H1 (cell line): ENCODE results near the gene CPXM2. TPM values are rescaled to one million over a fixed set of nuclear protein-coding genes. Genes with fewer than 3 reads are reported as not detected.

Experiments used
- CTCF ChIA-PET: fragments of 300-600 bp; sonication (Branson Sonifier 250); formaldehyde crosslinking; loops from one replicate; lab custom pipeline; 2021; ENCODE audit not compliant: partially characterized antibody; lab: Charles Lee
- POLR2A ChIA-PET: fragments of 300-600 bp; sonication (Branson Sonifier 250); formaldehyde crosslinking; loops from one replicate; lab custom pipeline; 2021; ENCODE audit warnings: inconsistent platforms; ENCODE audit not compliant: partially characterized antibody; lab: Charles Lee
- DNase-seq, 2 experiments: peaks; one replicate each; pipeline versions ENCODE4 v3.0.0 to v3.0.0-alpha.2; 2010 to 2022; ENCODE audit warnings: low spot score in 2 of 2, low read depth in 1 of 2, mixed read lengths in 1 of 2
- FAIRE-seq: peaks from 2 replicates; lab custom pipeline; 2011; peaks lifted over from hg19 to GRCh38; lab: Jason Lieb, UNC
- H2AFZ ChIP-seq: 2 replicates; pipeline ENCODE4 v1.8.1; 2012; ENCODE audit warnings: low read length, inconsistent platforms
- H2AK5ac ChIP-seq: 2 replicates; pipeline ENCODE4 v1.6.1; 2013; ENCODE audit warnings: low read depth, low read length
- H2BK120ac ChIP-seq: replicated peaks from 2 replicates; pipeline ENCODE3; 2013; ENCODE audit warnings: low read depth, low read length, inconsistent platforms
- H2BK12ac ChIP-seq: 2 replicates; pipeline ENCODE4 v1.6.1; 2013; ENCODE audit warnings: low read depth, low read length
- H2BK15ac ChIP-seq: 2 replicates; pipeline ENCODE4 v1.6.1; 2013; ENCODE audit warnings: low read length
- H2BK20ac ChIP-seq: 2 replicates; pipeline ENCODE4 v1.6.1; 2013; ENCODE audit warnings: low read length
- H2BK5ac ChIP-seq: 2 replicates; pipeline ENCODE4 v1.6.1; 2013; ENCODE audit warnings: low read depth, low read length
- H3K14ac ChIP-seq: 2 replicates; pipeline ENCODE4 v1.6.1; 2013; ENCODE audit warnings: inconsistent platforms; ENCODE audit not compliant: insufficient read length
- H3K18ac ChIP-seq: 2 replicates; pipeline ENCODE4 v1.6.1; 2013; ENCODE audit warnings: low read length; ENCODE audit errors: extremely low read depth
- H3K23ac ChIP-seq: 2 replicates; pipeline ENCODE4 v1.6.1; 2013; ENCODE audit warnings: inconsistent platforms; ENCODE audit not compliant: insufficient read length
- H3K23me2 ChIP-seq: 2 replicates; pipeline ENCODE4 v1.6.1; 2013; ENCODE audit warnings: low read depth, low read length
- H3K27ac ChIP-seq: 2 replicates; pipeline ENCODE4 v1.6.1; 2011; ENCODE audit warnings: low read depth, low read length, inconsistent platforms
- H3K27me3 ChIP-seq, 4 experiments: replicated peaks in 1 of 4; 1 replicate in 1 of 4; 2 replicates in 3 of 4; pipeline versions ENCODE4 v1.6.1 to v1.8.1; 2011 to 2013; ENCODE audit warnings: low read length in 3 of 4, mild to moderate bottlenecking in 3 of 4, inconsistent platforms in 2 of 4, mixed read lengths in 2 of 4, moderate library complexity in 1 of 4; ENCODE audit not compliant: control insufficient read depth in 3 of 4, insufficient read depth in 3 of 4; ENCODE audit errors: extremely low read depth in 1 of 4
- H3K36me3 ChIP-seq, 4 experiments: 2 replicates each; pipeline versions ENCODE4 v1.6.1 to v1.8.1; 2011 to 2013; ENCODE audit warnings: mild to moderate bottlenecking in 4 of 4, low read length in 3 of 4, moderate library complexity in 2 of 4, control low read depth in 1 of 4, inconsistent platforms in 1 of 4; ENCODE audit not compliant: insufficient read depth in 4 of 4, control insufficient read depth in 2 of 4
- H3K4ac ChIP-seq: replicated peaks from 2 replicates; pipeline ENCODE3; 2013; ENCODE audit warnings: low read length, low read depth, mixed read lengths, inconsistent platforms; ENCODE audit not compliant: insufficient read length
- H3K4me1 ChIP-seq, 4 experiments: replicated peaks in 1 of 4; 1 replicate in 1 of 4; 2 replicates in 3 of 4; pipeline versions ENCODE4 v1.6.1 to v1.8.1; 2011 to 2013; ENCODE audit warnings: low read length in 3 of 4, inconsistent platforms in 2 of 4, mixed read lengths in 1 of 4; ENCODE audit not compliant: insufficient read depth in 4 of 4, control insufficient read depth in 3 of 4
- H3K4me2 ChIP-seq, 2 experiments: 2 replicates each; pipeline versions ENCODE4 v1.6.1 to v1.8.1; 2011 to 2013; ENCODE audit warnings: low read depth in 2 of 2, low read length in 2 of 2, control low read depth in 1 of 2, inconsistent platforms in 1 of 2, mild to moderate bottlenecking in 1 of 2; ENCODE audit not compliant: insufficient read depth in 1 of 2
- H3K4me3 ChIP-seq, 4 experiments: fragments of 200-600, 300-600 bp in 1 of 4; sonication (generic), shearing (Covaris generic), sonication (Bioruptor Twin) in 1 of 4; 2 replicates each; pipeline versions ENCODE4 v1.5.1 to v1.8.1; 2011 to 2016; ENCODE audit warnings: low read length in 4 of 4, low read depth in 3 of 4, control low read depth in 2 of 4, inconsistent platforms in 2 of 4, mild to moderate bottlenecking in 2 of 4, mixed read lengths in 1 of 4, moderate library complexity in 1 of 4; ENCODE audit not compliant: insufficient read depth in 2 of 4; ENCODE audit errors: extremely low read depth in 1 of 4
- H3K56ac ChIP-seq: replicated peaks from 2 replicates; pipeline ENCODE3; 2013; ENCODE audit warnings: low read depth, mild to moderate bottlenecking, mixed read lengths, low read length, inconsistent platforms; ENCODE audit not compliant: insufficient read length
- H3K79me1 ChIP-seq: 2 replicates; pipeline ENCODE4 v1.6.1; 2013; ENCODE audit warnings: low read depth, low read length, control low read depth
- H3K79me2 ChIP-seq, 2 experiments: 2 replicates each; pipeline versions ENCODE4 v1.6.1 to v1.8.1; 2012 to 2013; ENCODE audit warnings: low read length in 2 of 2, mild to moderate bottlenecking in 2 of 2, inconsistent platforms in 1 of 2; ENCODE audit not compliant: insufficient read depth in 2 of 2, control insufficient read depth in 1 of 2
- H3K9ac ChIP-seq, 4 experiments: replicated peaks in 1 of 4; 1 replicate in 1 of 4; 2 replicates in 3 of 4; pipeline versions ENCODE4 v1.6.1 to v1.8.1; 2011 to 2013; ENCODE audit warnings: low read depth in 3 of 4, low read length in 3 of 4, control low read depth in 2 of 4, mild to moderate bottlenecking in 2 of 4, moderate library complexity in 2 of 4, inconsistent platforms in 1 of 4; ENCODE audit errors: extremely low read depth in 1 of 4
- H3K9me3 ChIP-seq, 2 experiments: 2 replicates each; pipeline versions ENCODE4 v1.6.1 to v1.8.1; 2012 to 2013; ENCODE audit warnings: mild to moderate bottlenecking in 2 of 2, moderate library complexity in 2 of 2, control low read depth in 1 of 2, inconsistent platforms in 1 of 2, low read depth in 1 of 2, low read length in 1 of 2, mixed read lengths in 1 of 2; ENCODE audit not compliant: insufficient read depth in 2 of 2
- H4K20me1 ChIP-seq, 2 experiments: replicated peaks in 1 of 2; 2 replicates each; pipeline versions ENCODE3 to v1.8.1; 2011 to 2013; ENCODE audit warnings: inconsistent platforms in 2 of 2, low read length in 2 of 2, mild to moderate bottlenecking in 1 of 2; ENCODE audit not compliant: insufficient read depth in 2 of 2, control insufficient read depth in 1 of 2
- H4K5ac ChIP-seq: 2 replicates; pipeline ENCODE4 v1.6.1; 2013; ENCODE audit warnings: low read length, low read depth, mixed read lengths, inconsistent platforms; ENCODE audit not compliant: insufficient read length
- H4K8ac ChIP-seq: 2 replicates; pipeline ENCODE4 v1.8.0; 2013; ENCODE audit warnings: mild to moderate bottlenecking, moderate library complexity, low read length, inconsistent platforms; ENCODE audit not compliant: insufficient read depth; ENCODE audit errors: extremely low read depth
- H4K91ac ChIP-seq: replicated peaks from 2 replicates; pipeline ENCODE3; 2013; ENCODE audit warnings: low read length, mixed read lengths, inconsistent platforms; ENCODE audit not compliant: insufficient read length
- CREB1 ChIP-seq: IDR thresholded peaks from 2 replicates; pipeline ENCODE4 v1.6.1; 2012; ENCODE audit warnings: inconsistent platforms
- EGR1 ChIP-seq: IDR thresholded peaks from 2 replicates; pipeline ENCODE4 v1.6.1; 2011; ENCODE audit warnings: low read depth, low read length, borderline replicate concordance
- FOSL1 ChIP-seq: IDR thresholded peaks from 2 replicates; pipeline ENCODE4 v1.6.1; 2011; ENCODE audit warnings: mild to moderate bottlenecking, low read depth, low read length, moderate library complexity; ENCODE audit not compliant: insufficient read depth
- KDM5A ChIP-seq: fragments of 200-600 bp; IDR thresholded peaks from 2 replicates; pipeline ENCODE4 v1.7.1; 2012; ENCODE audit warnings: mild to moderate bottlenecking, low read length, inconsistent platforms, mixed read lengths
- RAD21 ChIP-seq, 2 experiments: IDR thresholded peaks in 1 of 2; conservative IDR thresholded peaks in 1 of 2; 2 replicates each; pipeline ENCODE4 v1.6.1; 2011; ENCODE audit warnings: low read depth in 2 of 2, low read length in 2 of 2, improper control_type of control experiment in 1 of 2, inconsistent platforms in 1 of 2, mild to moderate bottlenecking in 1 of 2, moderate library complexity in 1 of 2
- SAP30 ChIP-seq: fragments of 300-600 bp; sonication (generic); IDR thresholded peaks from 2 replicates; pipeline ENCODE4 v1.7.1; 2012; ENCODE audit warnings: low read length, moderate library complexity, mild to moderate bottlenecking, inconsistent platforms; ENCODE audit not compliant: insufficient read depth, insufficient replicate concordance
- SIN3A ChIP-seq, 2 experiments: IDR thresholded peaks in 1 of 2; conservative IDR thresholded peaks in 1 of 2; 2 replicates each; pipeline ENCODE4 v1.6.1; 2011 to 2012; ENCODE audit warnings: low read length in 2 of 2, improper control_type of control experiment in 1 of 2, low read depth in 1 of 2, mild to moderate bottlenecking in 1 of 2
- SP2 ChIP-seq: IDR thresholded peaks from 2 replicates; pipeline ENCODE4 v1.6.1; 2012; ENCODE audit warnings: mild to moderate bottlenecking, low read length, inconsistent platforms
- SRF ChIP-seq: IDR thresholded peaks from 2 replicates; pipeline ENCODE4 v1.6.1; 2011; ENCODE audit warnings: mild to moderate bottlenecking, low read depth, low read length, moderate library complexity
- SUZ12 ChIP-seq: fragments of 200-600 bp; sonication (generic); IDR thresholded peaks from 2 replicates; pipeline ENCODE4 v1.6.1; 2012; ENCODE audit warnings: mild to moderate bottlenecking, inconsistent platforms, low read length, moderate library complexity, mixed read lengths
- TAF1 ChIP-seq: IDR thresholded peaks from 2 replicates; pipeline ENCODE4 v1.6.1; 2011; ENCODE audit warnings: mild to moderate bottlenecking, low read depth, low read length
- WGBS, 2 experiments: shearing (Covaris generic) in 1 of 2; methylation state at CpG; one replicate each; pipeline versions ENCODE4 v1.1.6 to v1.1.7; 2013 to 2015; ENCODE audit warnings: low lambda C conversion rate in 2 of 2, mixed read lengths in 2 of 2, inconsistent platforms in 1 of 2, low coverage in 1 of 2, missing lambda C conversion rate in 1 of 2; ENCODE audit not compliant: insufficient replicate concordance in 2 of 2, insufficient coverage in 1 of 2, insufficient read length in 1 of 2; ENCODE audit errors: extremely low coverage in 1 of 2, missing lambda C conversion rate in 1 of 2; 5-methylcytosine and 5-hydroxymethylcytosine counted together
- polyA plus RNA-seq, 7 experiments: library from polyadenylated mRNA; depleted of rRNA in 3 of 7; stranded (reverse) in 5 of 7; unstranded in 2 of 7; fragments of >200 nt in 5 of 7; fragments of 200-250 nt in 2 of 7; gene quantifications; 1 replicate in 5 of 7; 2 replicates in 1 of 7; 4 replicates in 1 of 7; pipeline versions ENCODE4 v1.2.1 to v1.2.3, GENCODE V29; 2011 to 2013; ENCODE audit warnings: missing spikeins in 2 of 7, mixed read lengths in 2 of 7
- total RNA-seq: library from RNA; stranded (reverse); fragmentation: NEBNext Ultra II Directional; extraction: Animal tissue kit (Norgen Biotek cat#: 25700); gene quantifications from 2 replicates; pipeline ENCODE4 v1.2.1, GENCODE V29; 2021
- TF ChIP-seq, protein P1 (sequence below): IDR thresholded peaks from 2 replicates; pipeline ENCODE4 v1.6.1; 2012; ENCODE audit warnings: inconsistent platforms

CPXM2 gene
- total and polyA plus RNA-seq, 2 of the 8 experiments (the other 6 are each of a cell fraction or from before 2014, with no cell fraction given): 2.4 to 2.9 TPM

DNA sequence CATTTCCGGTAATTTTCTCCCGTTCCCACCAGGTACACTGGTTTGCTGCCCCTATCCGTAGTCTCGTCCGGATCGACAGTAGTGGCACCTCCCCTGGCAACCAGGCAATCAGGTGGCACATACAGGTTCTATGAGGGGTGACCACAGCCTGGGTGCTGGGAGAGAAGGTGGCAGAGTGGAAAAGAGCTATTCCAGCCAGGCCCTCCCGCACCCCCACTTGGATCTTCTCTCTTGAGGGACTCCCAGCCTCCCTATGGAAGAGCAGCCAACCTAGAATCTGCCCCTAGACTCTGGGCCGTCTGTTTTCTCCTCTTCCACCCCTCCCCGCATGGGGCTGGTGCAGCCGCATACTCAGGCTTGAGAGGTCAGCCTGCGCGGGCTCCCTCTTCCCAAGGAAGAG lies 166.9 kb downstream of the CPXM2 start:
- Histone ChIP-seq H3K14ac (no peak overlapping the region), H4K20me1 (no peaks in the 10 kb centered on the region), H3K79me1 (no peaks in the 10 kb centered on the region), H3K4me2 (no peak overlapping the region), H3K18ac (no peak overlapping the region), H3K9me3 (no peaks in the 10 kb centered on the region), H3K27me3 (no peaks in the 10 kb centered on the region; a peak in 2 of 7 replicates), H2AK5ac (no peak overlapping the region), H4K91ac (no peak overlapping the region), H3K27ac (no peak overlapping the region), H3K36me3 (no peaks in the 10 kb centered on the region; a peak in 1 of 8 replicates), H3K79me2 (no peaks in the 10 kb centered on the region), H4K8ac (no peak overlapping the region), H2BK12ac (no peak overlapping the region), H3K4me1 (peaks cover 2 to 12% (median 5%) of the 10 kb centered on the region in 4 experiments; a peak in 3 of 7 replicates), H2BK15ac (no peak overlapping the region), H2BK120ac (no peak overlapping the region), H3K4me3 (no peak overlapping the region), H2AFZ (no peak overlapping the region), H2BK20ac (no peak overlapping the region), H3K4ac (no peak overlapping the region), H3K23me2 (no peaks in the 10 kb centered on the region), H3K9ac (no peak overlapping the region), H2BK5ac (no peak overlapping the region), H3K56ac (no peak overlapping the region), H3K23ac (no peak overlapping the region), H4K5ac (no peak overlapping the region)
- ChIA-PET POLR2A (no interaction called here), CTCF (no interaction called here)
- WGBS, 2 experiments: 95% methylated on average over 12 of the region's 12 CpGs; no CpG with 5 or more reads in 1 of the 2 experiments
- no peak for TF ChIP-seq SAP30
- no peak for TF ChIP-seq SUZ12
- TF ChIP-seq SRF: no peak
- no peak for TF ChIP-seq TAF1
- no peak for TF ChIP-seq SP2
- TF ChIP-seq, protein P1, sequence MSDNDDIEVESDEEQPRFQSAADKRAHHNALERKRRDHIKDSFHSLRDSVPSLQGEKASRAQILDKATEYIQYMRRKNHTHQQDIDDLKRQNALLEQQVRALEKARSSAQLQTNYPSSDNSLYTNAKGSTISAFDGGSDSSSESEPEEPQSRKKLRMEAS: no peak
- no peak for TF ChIP-seq CREB1
- no peak for TF ChIP-seq FOSL1
- no peak for TF ChIP-seq RAD21 (IDR thresholded peaks at IDR 0.05 in 1 of 2, conservative IDR thresholded peaks at IDR 0.05 in 1 of 2; ENCODE audit: low read depth in 2 of 2, low read length in 2 of 2)
- no peak for TF ChIP-seq EGR1
- TF ChIP-seq SIN3A (conservative IDR thresholded peaks at IDR 0.05 in 1 of 2, IDR thresholded peaks at IDR 0.05 in 1 of 2; ENCODE audit: low read depth in 1 of 2, low read length in 2 of 2): no peak
- TF ChIP-seq KDM5A: no peak
- no peak for DNase-seq
- no peak for FAIRE-seq
